ENCODE results near the gene YJU2.

- TF ChIP-seq ZNF281 (CRISPR knock-in tag; IDR thresholded peaks at IDR 0.05) (no peak), CREM (CRISPR knock-in tag; IDR thresholded peaks at IDR 0.05) (no peak), SP1 (CRISPR knock-in tag; conservative IDR thresholded peaks at IDR 0.05) (no peak), CTCF (IDR thresholded peaks at IDR 0.05) (no peak), ZSCAN18 (CRISPR knock-in tag; IDR thresholded peaks at IDR 0.05) (no peak), JUN (CRISPR knock-in tag; IDR thresholded peaks at IDR 0.05) (no peak), CBFB (CRISPR knock-in tag; IDR thresholded peaks at IDR 0.05; ENCODE audit: low read depth) (no peak), TCF7 (CRISPR knock-in tag; IDR thresholded peaks at IDR 0.05; ENCODE audit: low read depth) (no peak), ELF4 (CRISPR knock-in tag; IDR thresholded peaks at IDR 0.05; ENCODE audit: low read depth) (no peak), AFF4 (CRISPR knock-in tag; IDR thresholded peaks at IDR 0.05; ENCODE audit: borderline replicate concordance) (no peak), ZNF512 (CRISPR knock-in tag; IDR thresholded peaks at IDR 0.05; ENCODE audit: borderline replicate concordance) (no peak), MLX (CRISPR knock-in tag; IDR thresholded peaks at IDR 0.05) (no peak)
These were observed 54.8 kb downstream of the YJU2 start for GRCh38 chr19:4301590-4302242.

Measured in WTC11 (cell line).